Non-pigmented ciliary epithelial cell (primary cell): Measurements from ENCODE around the gene NOL3.
"Not testable (repeated sequence)": the region's sequence is repeated elsewhere in the genome, so short reads cannot be mapped to it uniquely, and the experiment has no call there.

Experiments used
- DNase-seq: peaks from one replicate; pipeline ENCODE4 v3.0.0-alpha.2; 2010; ENCODE audit warnings: low read depth

The NOL3 gene

GRCh38 chr16:67170168-67170948 lies at the start of gene NOL3:
TSS of gene NOL3 (plus strand) at chr16:67170538.
- DNase-seq: no peak

GRCh38 chr16:67122799-67123198 lies 47.5 kb upstream of the NOL3 start:
- DNase-seq: not testable (repeated sequence)

GRCh38 chr16:67128417-67128816 lies 41.9 kb upstream of the NOL3 start:
- no peak for DNase-seq

GRCh38 chr16:67128887-67129286 lies 41.5 kb upstream of the NOL3 start:
- no peak for DNase-seq

- no peak for DNase-seq
Measured at GRCh38 chr16:67129422-67129821, 40.9 kb upstream of the NOL3 start.

- no peak for DNase-seq
Measured at GRCh38 chr16:67137605-67138004, 32.7 kb upstream of the NOL3 start.

- DNase-seq: no peak
Measured at GRCh38 chr16:67141391-67141790, 28.9 kb upstream of the NOL3 start.

GRCh38 chr16:67142342-67142741 lies 28.0 kb upstream of the NOL3 start:
- DNase-seq: no peak

- DNase-seq: no peak
Measured at GRCh38 chr16:67144943-67145342, 25.4 kb upstream of the NOL3 start.

GRCh38 chr16:67145746-67146145 lies 24.6 kb upstream of the NOL3 start:
- no peak for DNase-seq

GRCh38 chr16:67146523-67147357 lies 23.6 kb upstream of the NOL3 start:
- DNase-seq: no peak

- no peak for DNase-seq
Measured at GRCh38 chr16:67147437-67148140, 22.7 kb upstream of the NOL3 start.

GRCh38 chr16:67148221-67148620 lies 22.1 kb upstream of the NOL3 start:
- no peak for DNase-seq

GRCh38 chr16:67148656-67149275 lies 21.6 kb upstream of the NOL3 start:
- no peak for DNase-seq

- no peak for DNase-seq
Measured at GRCh38 chr16:67149276-67150046, 20.9 kb upstream of the NOL3 start.

- no peak for DNase-seq
Measured at GRCh38 chr16:67150047-67150832, 20.1 kb upstream of the NOL3 start.

- no peak for DNase-seq
Measured at GRCh38 chr16:67150833-67151396, 19.4 kb upstream of the NOL3 start, which contains the start of gene B3GNT9. TSS of gene B3GNT9 (minus strand) at chr16:67150998. CDS start at chr16:67150485, 513 bp downstream.

- DNase-seq: no peak
Measured at GRCh38 chr16:67151431-67152097, 18.8 kb upstream of the NOL3 start.

GRCh38 chr16:67154578-67155294 lies 15.6 kb upstream of the NOL3 start:
- DNase-seq: no peak
